Urothelium cell line (cell line): ENCODE data around the gene CCDC178.

Experiments used
- DNase-seq: peaks from one replicate; pipeline ENCODE4 v3.0.0; 2011; ENCODE audit warnings: low spot score, mixed read lengths
- FAIRE-seq: peaks from 2 replicates; lab custom pipeline; 2011; peaks lifted over from hg19 to GRCh38; lab: Jason Lieb, UNC

Gene CCDC178

GRCh38 chr18:32922951-32923430 is 517.5 kb downstream of the CCDC178 start:
- DNase-seq (no peak), FAIRE-seq (no peak)

GRCh38 chr18:32920796-32921787 is 519.4 kb downstream of the CCDC178 start:
- peak; percentile 59 for DNase-seq
- FAIRE-seq, result no peak

- peak; percentile 35 for DNase-seq
Measured at GRCh38 chr18:32919799-32920198, 520.7 kb downstream of the CCDC178 start.

GRCh38 chr18:32918692-32919250 is 521.8 kb downstream of the CCDC178 start:
- FAIRE-seq (no peak), DNase-seq (no peak)

More at GRCh38 chr18:32919799-32920198, 520.7 kb downstream of the CCDC178 start:
- FAIRE-seq, result no peak

GRCh38 chr18:32915516-32915915 is 525.0 kb downstream of the CCDC178 start:
- FAIRE-seq, result no peak

GRCh38 chr18:32911660-32912284 is 528.7 kb downstream of the CCDC178 start:
- no peak for FAIRE-seq
- DNase-seq, result no peak

More at GRCh38 chr18:32915516-32915915, 525.0 kb downstream of the CCDC178 start:
- no peak for DNase-seq

- DNase-seq (peak; percentile 16), FAIRE-seq (no peak)
Measured at GRCh38 chr18:32910694-32911296, 529.7 kb downstream of the CCDC178 start.

GRCh38 chr18:32909798-32910561 is 530.5 kb downstream of the CCDC178 start:
- no peak for FAIRE-seq
- DNase-seq, result no peak

- DNase-seq, result no peak
- FAIRE-seq, result no peak
Measured at GRCh38 chr18:32908424-32908805, 532.1 kb downstream of the CCDC178 start.

GRCh38 chr18:32907648-32908423 is 532.7 kb downstream of the CCDC178 start:
- FAIRE-seq (no peak), DNase-seq (no peak)

GRCh38 chr18:32907311-32907585 is 533.3 kb downstream of the CCDC178 start:
- FAIRE-seq (no peak), DNase-seq (no peak)

GRCh38 chr18:32906506-32907310 is 533.8 kb downstream of the CCDC178 start:
- FAIRE-seq (no peak), DNase-seq (peak; percentile 26)

- DNase-seq, result no peak
- no peak for FAIRE-seq
Measured at GRCh38 chr18:32905651-32906050, 534.9 kb downstream of the CCDC178 start.

GRCh38 chr18:32902568-32903330 is 537.8 kb downstream of the CCDC178 start:
- FAIRE-seq, result no peak

GRCh38 chr18:32899819-32900218 is 540.7 kb downstream of the CCDC178 start:
- no peak for FAIRE-seq
- no peak for DNase-seq

More at GRCh38 chr18:32902568-32903330, 537.8 kb downstream of the CCDC178 start:
- no peak for DNase-seq

GRCh38 chr18:32896776-32897547 is 543.6 kb downstream of the CCDC178 start:
- DNase-seq (no peak), FAIRE-seq (no peak)

- FAIRE-seq, result no peak
- peak; percentile 4 for DNase-seq
Measured at GRCh38 chr18:32893915-32894314, 546.6 kb downstream of the CCDC178 start.
